ENCODE data around the gene SMAP2.

- TF ChIP-seq POLR2AphosphoS5 (IDR thresholded peaks at IDR 0.05; ENCODE audit: insufficient read depth, low read depth, low read length) (no peak), POLR2A (IDR thresholded peaks at IDR 0.05; ENCODE audit: low read depth, low read length) (no peak), MAX (IDR thresholded peaks at IDR 0.05; ENCODE audit: insufficient read depth, insufficient read length) (no peak), MYC (IDR thresholded peaks at IDR 0.05; ENCODE audit: low read depth, low read length) (no peak)
- TF ChIP-seq, protein P1, sequence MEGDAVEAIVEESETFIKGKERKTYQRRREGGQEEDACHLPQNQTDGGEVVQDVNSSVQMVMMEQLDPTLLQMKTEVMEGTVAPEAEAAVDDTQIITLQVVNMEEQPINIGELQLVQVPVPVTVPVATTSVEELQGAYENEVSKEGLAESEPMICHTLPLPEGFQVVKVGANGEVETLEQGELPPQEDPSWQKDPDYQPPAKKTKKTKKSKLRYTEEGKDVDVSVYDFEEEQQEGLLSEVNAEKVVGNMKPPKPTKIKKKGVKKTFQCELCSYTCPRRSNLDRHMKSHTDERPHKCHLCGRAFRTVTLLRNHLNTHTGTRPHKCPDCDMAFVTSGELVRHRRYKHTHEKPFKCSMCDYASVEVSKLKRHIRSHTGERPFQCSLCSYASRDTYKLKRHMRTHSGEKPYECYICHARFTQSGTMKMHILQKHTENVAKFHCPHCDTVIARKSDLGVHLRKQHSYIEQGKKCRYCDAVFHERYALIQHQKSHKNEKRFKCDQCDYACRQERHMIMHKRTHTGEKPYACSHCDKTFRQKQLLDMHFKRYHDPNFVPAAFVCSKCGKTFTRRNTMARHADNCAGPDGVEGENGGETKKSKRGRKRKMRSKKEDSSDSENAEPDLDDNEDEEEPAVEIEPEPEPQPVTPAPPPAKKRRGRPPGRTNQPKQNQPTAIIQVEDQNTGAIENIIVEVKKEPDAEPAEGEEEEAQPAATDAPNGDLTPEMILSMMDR (IDR thresholded peaks at IDR 0.05; ENCODE audit: extremely low read depth in 1 of 2, insufficient read depth in 1 of 2, low read depth in 1 of 2, low read length in 2 of 2), result peak in 1 of 2 donors; percentile 3
These were observed 9.8 kb upstream of the SMAP2 start for GRCh38 chr1:40363721-40364120.
